HEK293T (cell line): ENCODE results near the gene MYL9.

Experiments used
- CTCF ChIA-PET: fragments of 350-600 bp; formaldehyde crosslinking; extraction: SDS; loops from one replicate; lab custom pipeline; 2021; ENCODE audit warnings: antibody characterized with exemption, inconsistent platforms; lab: Yijun Ruan, JAX
- POLR2A ChIA-PET: fragments of 350-600 bp; formaldehyde crosslinking; extraction: SDS; loops from one replicate; lab custom pipeline; 2020; ENCODE audit warnings: antibody characterized with exemption, inconsistent platforms; lab: Yijun Ruan, JAX
- DNase-seq: peaks from one replicate; pipeline ENCODE4 v3.0.0; 2012; ENCODE audit warnings: mixed read lengths; ENCODE audit errors: extremely low spot score
- ARNT ChIP-seq: fragments of 450-650 bp; IDR thresholded peaks from 2 replicates; pipeline ENCODE4 v1.6.1; 2017; ENCODE audit warnings: mild to moderate bottlenecking
- BHLHE40 ChIP-seq: fragments of 450-650 bp; IDR thresholded peaks from 2 replicates; pipeline ENCODE4 v1.6.1; 2016; ENCODE audit warnings: mild to moderate bottlenecking, moderate library complexity, borderline replicate concordance
- CTBP1 ChIP-seq: fragments of 450-650 bp; IDR thresholded peaks from 2 replicates; pipeline ENCODE4 v1.6.1; 2016; ENCODE audit warnings: borderline replicate concordance
- ELF4 ChIP-seq: fragments of 450-650 bp; IDR thresholded peaks from 2 replicates; pipeline ENCODE4 v1.6.1; 2017; ENCODE audit warnings: antibody characterized with exemption
- FOXA1 ChIP-seq: fragments of 450-650 bp; IDR thresholded peaks from 2 replicates; pipeline ENCODE4 v1.6.1; 2016; ENCODE audit warnings: mild to moderate bottlenecking
- FOXK2 ChIP-seq: fragments of 450-650 bp; IDR thresholded peaks from 2 replicates; pipeline ENCODE4 v1.6.1; 2016; ENCODE audit warnings: mild to moderate bottlenecking
- FOXM1 ChIP-seq: fragments of 450-650 bp; IDR thresholded peaks from 2 replicates; pipeline ENCODE4 v1.6.1; 2017; ENCODE audit warnings: mild to moderate bottlenecking, borderline replicate concordance
- HDGF ChIP-seq: fragments of 450-650 bp; IDR thresholded peaks from 2 replicates; pipeline ENCODE4 v1.6.1; 2017; ENCODE audit warnings: antibody characterized with exemption, borderline replicate concordance
- L3MBTL2 ChIP-seq: fragments of 450-650 bp; conservative IDR thresholded peaks from 2 replicates; pipeline ENCODE4 v1.6.1; 2016; ENCODE audit warnings: mild to moderate bottlenecking
- LEF1 ChIP-seq: fragments of 450-650 bp; IDR thresholded peaks from 2 replicates; pipeline ENCODE4 v1.6.1; 2017; ENCODE audit warnings: mild to moderate bottlenecking, borderline replicate concordance
- NFRKB ChIP-seq: fragments of 450-650 bp; IDR thresholded peaks from 2 replicates; pipeline ENCODE4 v1.6.1; 2016; ENCODE audit warnings: mild to moderate bottlenecking, moderate library complexity
- SP1 ChIP-seq: fragments of 450-650 bp; IDR thresholded peaks from 2 replicates; pipeline ENCODE4 v1.6.1; 2017
- SUZ12 ChIP-seq: fragments of 450-650 bp; IDR thresholded peaks from 2 replicates; pipeline ENCODE4 v1.6.1; 2016; ENCODE audit warnings: mild to moderate bottlenecking
- TARDBP ChIP-seq: fragments of 450-650 bp; IDR thresholded peaks from 2 replicates; pipeline ENCODE4 v1.6.1; 2016
- ZNF384 ChIP-seq: fragments of 450-650 bp; IDR thresholded peaks from 2 replicates; pipeline ENCODE4 v1.6.1; 2016
- TF ChIP-seq, protein P1 (sequence below): fragments of 450-650 bp; IDR thresholded peaks from 2 replicates; pipeline ENCODE4 v1.6.1; 2016

The MYL9 gene

DNA sequence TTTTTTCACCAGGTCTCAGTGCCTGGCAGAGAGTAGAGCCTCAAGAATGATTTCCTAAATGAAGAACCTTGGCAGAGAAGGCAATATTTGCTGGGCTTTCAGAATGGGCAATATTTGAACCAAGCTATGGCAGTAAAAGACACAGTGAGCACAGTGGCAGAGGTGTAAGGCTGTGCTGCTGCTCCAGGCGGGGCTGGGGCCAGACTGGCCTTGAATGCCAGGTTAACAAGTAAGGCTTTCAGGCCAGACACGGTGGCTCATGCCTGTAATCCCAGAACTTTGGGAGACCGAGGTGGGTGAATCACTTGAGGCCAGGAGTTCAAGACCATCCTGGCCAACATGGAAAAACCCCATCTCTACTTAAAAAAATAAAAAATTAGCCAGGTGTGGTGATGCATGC is 8.5 kb upstream of the MYL9 start:
- no peak for DNase-seq
- ChIA-PET CTCF (no interaction called here), POLR2A (no interaction called here)
- TF ChIP-seq HDGF = no peak
- TF ChIP-seq FOXK2 = no peak
- TF ChIP-seq TARDBP = no peak
- no peak for TF ChIP-seq FOXA1
- TF ChIP-seq L3MBTL2 = no peak
- TF ChIP-seq, protein P1, sequence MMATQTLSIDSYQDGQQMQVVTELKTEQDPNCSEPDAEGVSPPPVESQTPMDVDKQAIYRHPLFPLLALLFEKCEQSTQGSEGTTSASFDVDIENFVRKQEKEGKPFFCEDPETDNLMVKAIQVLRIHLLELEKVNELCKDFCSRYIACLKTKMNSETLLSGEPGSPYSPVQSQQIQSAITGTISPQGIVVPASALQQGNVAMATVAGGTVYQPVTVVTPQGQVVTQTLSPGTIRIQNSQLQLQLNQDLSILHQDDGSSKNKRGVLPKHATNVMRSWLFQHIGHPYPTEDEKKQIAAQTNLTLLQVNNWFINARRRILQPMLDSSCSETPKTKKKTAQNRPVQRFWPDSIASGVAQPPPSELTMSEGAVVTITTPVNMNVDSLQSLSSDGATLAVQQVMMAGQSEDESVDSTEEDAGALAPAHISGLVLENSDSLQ = no peak
- TF ChIP-seq SP1 = no peak

DNA sequence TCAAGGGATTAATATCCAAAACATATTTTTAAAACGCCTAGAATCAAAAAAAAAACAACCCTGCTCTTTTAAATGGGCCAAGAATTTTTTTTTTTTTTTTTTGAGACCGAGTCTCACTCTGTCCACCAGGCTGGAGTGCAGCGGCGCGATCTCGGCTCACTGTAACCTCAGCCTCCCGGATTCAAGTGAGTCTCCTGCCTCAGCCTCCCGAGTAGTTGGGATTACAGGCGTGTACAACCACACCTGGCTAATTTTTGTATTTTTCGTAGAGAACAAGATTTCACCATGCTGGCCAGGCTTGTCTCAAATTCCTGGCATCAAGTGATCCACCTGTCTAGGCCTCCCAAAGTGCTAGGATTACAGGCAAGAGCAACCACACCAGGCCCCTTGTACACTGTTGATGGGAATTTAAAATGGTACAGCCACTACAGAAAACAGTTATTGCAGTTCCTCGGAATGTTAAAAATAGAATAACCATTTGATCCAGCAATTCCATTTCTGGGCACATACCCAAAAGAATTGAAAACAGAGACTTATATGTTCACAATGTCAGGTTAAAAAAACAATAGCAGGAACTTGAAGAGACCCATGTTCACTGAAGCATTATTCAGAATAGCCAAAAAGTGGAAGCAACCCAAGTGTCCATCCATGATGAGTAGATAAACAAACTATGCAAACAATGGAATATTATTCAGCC is 3.1 kb upstream of the MYL9 start:
- no peak for DNase-seq
- ChIA-PET POLR2A (no interaction called here), CTCF (no interaction called here)
- no peak for TF ChIP-seq ELF4
- TF ChIP-seq ARNT = no peak
- TF ChIP-seq SP1 = no peak
- TF ChIP-seq HDGF = no peak
- no peak for TF ChIP-seq FOXA1
- TF ChIP-seq, protein P1 = no peak
- no peak for TF ChIP-seq TARDBP
- TF ChIP-seq SUZ12 = no peak
- no peak for TF ChIP-seq L3MBTL2
- TF ChIP-seq BHLHE40 = no peak
- no peak for TF ChIP-seq NFRKB
- TF ChIP-seq FOXM1 = no peak
- TF ChIP-seq ZNF384 = no peak
- TF ChIP-seq CTBP1 = no peak
- no peak for TF ChIP-seq FOXK2

DNA sequence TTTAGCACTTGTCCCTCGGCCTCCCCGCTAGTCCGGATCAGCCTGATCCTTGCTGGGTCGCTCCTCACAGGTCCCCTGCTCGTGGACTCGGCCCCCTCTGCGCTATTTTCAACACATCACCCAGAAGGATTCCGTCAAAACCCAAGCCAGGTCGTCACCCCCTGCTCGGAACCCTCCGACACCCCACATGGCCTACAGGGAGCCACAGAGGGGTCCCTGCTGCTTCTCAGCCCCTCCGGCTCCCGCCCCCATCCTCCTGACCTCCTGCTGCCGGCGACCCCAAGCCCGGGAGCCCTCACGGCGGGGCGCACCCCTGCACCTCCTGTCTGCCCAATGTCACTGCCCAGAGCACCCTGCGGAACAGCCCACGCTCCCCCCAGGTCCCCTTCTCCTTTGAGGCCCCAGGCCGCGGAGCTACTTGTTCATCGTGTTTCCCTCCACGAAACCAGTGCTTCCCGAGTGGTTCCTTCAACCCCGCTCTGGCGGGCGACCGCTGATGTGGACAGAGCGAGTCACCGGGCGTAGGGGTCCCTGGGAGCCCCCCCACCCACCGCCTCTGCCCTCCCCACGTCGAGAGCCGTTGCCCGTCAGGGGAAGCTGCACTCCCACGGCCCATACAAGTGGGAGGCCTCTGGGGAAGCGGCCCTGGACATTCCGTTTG is 638 bp upstream of the MYL9 start:
- DNase-seq = no peak
- ChIA-PET POLR2A (no interaction called here), CTCF (no interaction called here)
- TF ChIP-seq CTBP1 (no peak), ELF4 (no peak), FOXK2 (no peak), HDGF (no peak), BHLHE40 (no peak), ARNT (no peak), LEF1 (no peak), SUZ12 (no peak), TARDBP (no peak), FOXM1 (no peak), L3MBTL2 (no peak), ZNF384 (no peak), NFRKB (no peak), FOXA1 (no peak)
- TF ChIP-seq, protein P1 = no peak

DNA sequence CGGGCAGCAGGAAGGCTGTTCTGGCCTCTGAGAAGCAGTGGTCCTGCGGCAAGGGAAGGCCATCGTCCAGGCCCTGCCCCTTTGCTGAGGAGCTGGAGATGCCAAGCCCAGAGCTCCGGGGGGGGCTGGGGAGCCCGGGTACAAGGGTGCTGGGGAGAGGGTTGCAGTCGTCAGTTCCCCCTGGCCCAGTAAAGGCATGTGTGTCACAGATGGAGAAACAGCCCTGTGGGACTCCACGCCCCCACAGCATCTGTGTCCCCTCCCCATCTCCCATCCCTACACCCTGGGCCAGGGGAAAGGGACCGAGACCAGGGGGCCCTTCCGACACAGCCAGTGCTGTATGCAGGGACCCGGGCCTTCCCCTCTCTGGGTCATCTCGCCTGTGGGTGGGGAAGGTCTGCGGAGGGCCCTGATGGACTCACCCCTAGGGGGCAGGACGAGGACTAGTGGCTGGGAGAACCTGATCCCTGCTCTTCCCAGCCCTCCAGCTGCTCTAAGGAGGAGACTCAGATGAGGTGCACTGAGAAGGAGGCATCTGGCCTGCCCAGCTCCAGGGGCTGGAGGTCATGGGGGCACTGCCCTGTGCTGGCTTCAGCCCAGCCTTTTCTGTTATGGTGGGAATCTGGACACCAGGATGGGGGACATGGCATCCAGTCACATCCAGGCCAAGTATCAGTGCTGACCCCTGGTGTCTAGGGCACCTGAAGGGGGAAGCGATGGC is 609 bp downstream of the MYL9 start:
- DNase-seq = peak; percentile 51
- CTCF ChIA-PET = interaction anchor here (0.6 kb wide), 1 partner anchor 445 kb away, joined by 4 read pairs; no protein-coding TSS in a partner anchor
- POLR2A ChIA-PET = no interaction called here
- no peak for TF ChIP-seq NFRKB
- TF ChIP-seq L3MBTL2 = no peak
- TF ChIP-seq ARNT = no peak
- TF ChIP-seq SP1 = no peak
- TF ChIP-seq, protein P1 = no peak
- no peak for TF ChIP-seq BHLHE40
- TF ChIP-seq FOXM1 = no peak
- no peak for TF ChIP-seq HDGF
- TF ChIP-seq TARDBP = no peak

DNA sequence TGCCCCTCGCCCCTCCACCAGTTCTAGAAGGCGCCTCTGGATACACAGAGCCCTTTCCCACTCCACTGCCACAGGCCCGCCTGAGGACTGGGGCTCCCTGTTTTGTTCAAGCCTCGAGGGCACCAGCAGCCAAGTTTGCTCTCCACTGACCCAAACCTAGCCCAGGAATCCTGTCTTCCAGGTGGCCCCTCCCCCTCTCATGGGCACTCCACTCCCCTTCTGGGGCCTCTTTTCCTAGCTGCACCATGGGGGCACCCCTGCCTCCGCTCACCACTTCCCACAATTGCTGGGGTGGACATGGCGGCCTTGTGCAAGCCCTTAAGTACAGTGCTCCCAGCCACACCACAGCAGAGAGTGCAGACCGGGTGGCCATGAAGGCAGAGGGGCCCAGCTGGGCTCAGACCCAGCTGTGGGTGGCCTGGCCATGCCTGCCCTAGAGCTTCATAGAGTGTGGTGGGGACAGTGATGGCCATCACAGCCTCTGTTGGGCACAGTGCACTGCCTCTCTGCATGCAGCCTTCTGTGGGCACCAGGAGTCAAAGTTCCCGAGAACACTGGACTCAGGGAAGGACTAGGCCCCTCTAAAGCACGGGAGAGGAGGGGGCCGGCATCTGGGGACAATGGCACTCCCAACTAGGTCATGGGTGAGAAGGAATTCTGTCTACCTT is 1.3 kb downstream of the MYL9 start:
- DNase-seq = no peak
- ChIA-PET CTCF (no interaction called here), POLR2A (no interaction called here)
- TF ChIP-seq SUZ12 (no peak), BHLHE40 (no peak), ELF4 (no peak), SP1 (no peak), ARNT (no peak), TARDBP (no peak), ZNF384 (no peak), FOXM1 (no peak), LEF1 (no peak), FOXK2 (no peak), FOXA1 (no peak), NFRKB (no peak), HDGF (no peak)
